ENCODE measurements around the gene PTPRO. TPM values are rescaled to one million over a fixed set of nuclear protein-coding genes. Genes with fewer than 3 reads are reported as not detected.

The PTPRO gene
- total and polyA plus RNA-seq, 10 of the 15 experiments (the other 5 are each of a cell fraction or from before 2014, with no cell fraction given), result 1.2 to 5.3 (median 3.5) TPM

GRCh38 chr12:15276088-15276698, 46.1 kb upstream of the PTPRO start:
- no peaks in the 10 kb centered on the region for H3K9me3 ChIP-seq (replicated peaks; ENCODE audit: control insufficient read depth, insufficient read depth, low read length)
- ChIA-PET POLR2A (interaction anchor here (0.7 kb wide), 1 partner anchor 167 kb away, joined by 3 read pairs; no protein-coding TSS in a partner anchor), CTCF (interaction anchor here (0.6 to 9.6 kb wide), 29 partner anchors 11 to 582 kb away, joined by 3 to 81 read pairs (median 4); no protein-coding TSS in a partner anchor), RAD21 (ENCODE audit: unreplicated experiment) (interaction anchor here (0.7 to 5.7 kb wide), 6 partner anchors 18 to 308 kb away, joined by 3 to 31 read pairs (median 5); no protein-coding TSS in a partner anchor), SMC1A (ENCODE audit: uncharacterized antibody, unreplicated experiment) (interaction anchor here (0.6 to 5.5 kb wide), 13 partner anchors 15 to 607 kb away, joined by 3 to 37 read pairs (median 3); no protein-coding TSS in a partner anchor)
- H3K4me2 ChIP-seq (ENCODE audit: control insufficient read depth, insufficient read depth), result no peak overlapping the region
- 47% methylated on average over 8 of the region's 8 CpGs for whole genome bisulfite sequencing (ENCODE audit: insufficient coverage, insufficient replicate concordance, low lambda C conversion rate, missing lambda C conversion rate)
- H3K79me2 ChIP-seq (ENCODE audit: control insufficient read depth, insufficient read depth, low read length), result no peaks in the 10 kb centered on the region
- BruUV-seq (replicated peaks), result no TSS peak
- H3K9ac ChIP-seq (ENCODE audit: control insufficient read depth, insufficient read depth, low read length), result no peak overlapping the region
- no peaks in the 10 kb centered on the region for H4K20me1 ChIP-seq (ENCODE audit: control insufficient read depth, insufficient read depth)
- peak; percentile 54 for TF ChIP-seq RAD21 (IDR thresholded peaks at IDR 0.05; ENCODE audit: insufficient read depth, low read depth, low read length)
- TF ChIP-seq ETV6 (conservative IDR thresholded peaks at IDR 0.05 in 1 of 2, IDR thresholded peaks at IDR 0.05 in 1 of 2; ENCODE audit: borderline replicate concordance in 1 of 2, low read depth in 1 of 2), result no peak
- no peak for TF ChIP-seq PKNOX1 (IDR thresholded peaks at IDR 0.05)
- TF ChIP-seq SP1 (IDR thresholded peaks at IDR 0.05; ENCODE audit: low read depth, low read length), result no peak
- TF ChIP-seq BMI1 (IDR thresholded peaks at IDR 0.05; ENCODE audit: borderline replicate concordance), result no peak
- TF ChIP-seq IKZF1 (conservative IDR thresholded peaks at IDR 0.05), result peak; percentile 47
- TF ChIP-seq, protein P1, sequence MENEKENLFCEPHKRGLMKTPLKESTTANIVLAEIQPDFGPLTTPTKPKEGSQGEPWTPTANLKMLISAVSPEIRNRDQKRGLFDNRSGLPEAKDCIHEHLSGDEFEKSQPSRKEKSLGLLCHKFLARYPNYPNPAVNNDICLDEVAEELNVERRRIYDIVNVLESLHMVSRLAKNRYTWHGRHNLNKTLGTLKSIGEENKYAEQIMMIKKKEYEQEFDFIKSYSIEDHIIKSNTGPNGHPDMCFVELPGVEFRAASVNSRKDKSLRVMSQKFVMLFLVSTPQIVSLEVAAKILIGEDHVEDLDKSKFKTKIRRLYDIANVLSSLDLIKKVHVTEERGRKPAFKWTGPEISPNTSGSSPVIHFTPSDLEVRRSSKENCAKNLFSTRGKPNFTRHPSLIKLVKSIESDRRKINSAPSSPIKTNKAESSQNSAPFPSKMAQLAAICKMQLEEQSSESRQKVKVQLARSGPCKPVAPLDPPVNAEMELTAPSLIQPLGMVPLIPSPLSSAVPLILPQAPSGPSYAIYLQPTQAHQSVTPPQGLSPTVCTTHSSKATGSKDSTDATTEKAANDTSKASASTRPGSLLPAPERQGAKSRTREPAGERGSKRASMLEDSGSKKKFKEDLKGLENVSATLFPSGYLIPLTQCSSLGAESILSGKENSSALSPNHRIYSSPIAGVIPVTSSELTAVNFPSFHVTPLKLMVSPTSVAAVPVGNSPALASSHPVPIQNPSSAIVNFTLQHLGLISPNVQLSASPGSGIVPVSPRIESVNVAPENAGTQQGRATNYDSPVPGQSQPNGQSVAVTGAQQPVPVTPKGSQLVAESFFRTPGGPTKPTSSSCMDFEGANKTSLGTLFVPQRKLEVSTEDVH (IDR thresholded peaks at IDR 0.05; ENCODE audit: low read depth, partially characterized antibody), result no peak
- TF ChIP-seq CTCF (IDR thresholded peaks at IDR 0.05 in 2 of 3, conservative IDR thresholded peaks at IDR 0.05 in 1 of 3; ENCODE audit: control insufficient read depth in 2 of 3, extremely low read depth in 1 of 3, insufficient read depth in 1 of 3, low read depth in 3 of 3, low read length in 3 of 3), result peak; percentile 52 to 69 (median 57); a peak in 5 of 6 replicates
- TF ChIP-seq RELA (IDR thresholded peaks at IDR 0.05; ENCODE audit: borderline replicate concordance, partially characterized antibody), result no peak
- peak; percentile 56 for TF ChIP-seq YY1 (IDR thresholded peaks at IDR 0.05; ENCODE audit: low read depth, low read length)
- peak; percentile 24 to 42; a peak in 1 of 4 replicates for TF ChIP-seq IKZF2 (IDR thresholded peaks at IDR 0.05)
- TF ChIP-seq RB1 (IDR thresholded peaks at IDR 0.05; ENCODE audit: borderline replicate concordance), result 0 out of 2 replicates have a peak, but pooled peaks have one; percentile 25
- TF ChIP-seq SMC3 (IDR thresholded peaks at IDR 0.05; ENCODE audit: borderline replicate concordance, low read length), result peak; percentile 80
- in situ Hi-C loops (cut with MboI), result loop anchor here (10.0 kb wide), 1 partner anchor 579 kb away; no protein-coding TSS in a partner anchor
- DNase-seq (ENCODE audit: low read depth, low spot score), result no peak
- no peaks in the 10 kb centered on the region for H3K27me3 ChIP-seq (replicated peaks in 1 of 2; ENCODE audit: control insufficient read depth in 2 of 2, insufficient read depth in 2 of 2, low read length in 1 of 2)
- intact Hi-C loops (cut with micrococcal nuclease; ENCODE audit: unreplicated experiment), result loop anchor here (1.0 to 5.0 kb wide), 3 partner anchors 246 to 581 kb away; no protein-coding TSS in a partner anchor
- H3K27ac ChIP-seq (ENCODE audit: control insufficient read depth, insufficient read depth), result no peak overlapping the region
- no peak overlapping the region for H3K4me3 ChIP-seq
- peak; percentile 84 for FAIRE-seq
- no peaks in the 10 kb centered on the region for H3K36me3 ChIP-seq (ENCODE audit: control insufficient read depth in 2 of 2, insufficient read depth in 2 of 2, low read length in 1 of 2)
- no peaks in the 10 kb centered on the region for H3K4me1 ChIP-seq (ENCODE audit: control insufficient read depth, insufficient read depth, low read length)
- H2AFZ ChIP-seq (ENCODE audit: control insufficient read depth, low read depth, low read length), result no peak overlapping the region
- ATAC-seq, result peak; percentile 29

All from GM12878 (cell line).